Activated CD4-positive, alpha-beta T cell treated with anti-CD3 and anti-CD28 coated beads, Interleukin-2, amount 10 ng/mL, durations not matched to agents 7 days and 5 days (primary cell): ENCODE measurements around the gene SKIDA1. TPM values are rescaled to one million over a fixed set of nuclear protein-coding genes. Genes with fewer than 3 reads are reported as not detected.

ENCODE experiments used
- CTCF ChIA-PET: fragments of 350-600 bp; sonication (Branson Sonifier 250); formaldehyde crosslinking; loops from one replicate; lab custom pipeline; 2021; ENCODE audit warnings: antibody characterized with exemption; lab: Charles Lee
- POLR2A ChIA-PET: fragments of 350-600 bp; sonication (Branson Sonifier 250); formaldehyde crosslinking; loops from one replicate; lab custom pipeline; 2021; ENCODE audit warnings: antibody characterized with exemption; lab: Charles Lee
- DNase-seq: peaks from one replicate; pipeline ENCODE4 v3.0.0-alpha.2; 2020
- H3K27ac Mint-ChIP-seq: one replicate; pipeline ENCODE4 v1.8.0; 2021; ENCODE audit warnings: mild to moderate bottlenecking, moderate library complexity, mixed read lengths
- H3K27me3 Mint-ChIP-seq: one replicate; pipeline ENCODE4 v1.8.0; 2021; ENCODE audit warnings: mixed read lengths
- H3K36me3 Mint-ChIP-seq: one replicate; pipeline ENCODE4 v1.8.0; 2021; ENCODE audit warnings: low read depth, mixed read lengths
- H3K4me1 Mint-ChIP-seq: one replicate; pipeline ENCODE4 v1.8.0; 2021; ENCODE audit warnings: mixed read lengths
- H3K4me3 Mint-ChIP-seq: one replicate; pipeline ENCODE4 v1.8.0; 2021; ENCODE audit warnings: mild to moderate bottlenecking, moderate library complexity, mixed read lengths
- H3K9me3 Mint-ChIP-seq: one replicate; pipeline ENCODE4 v1.8.0; 2021; ENCODE audit warnings: mixed read lengths
- total RNA-seq, 2 experiments: library from RNA; stranded (reverse); gene quantifications; one replicate each; pipeline ENCODE4 v1.2.3, GENCODE V29; 2021

SKIDA1 gene
- total RNA-seq, 2 experiments from 2014 or later, result 0.12 to 0.33 TPM

DNA sequence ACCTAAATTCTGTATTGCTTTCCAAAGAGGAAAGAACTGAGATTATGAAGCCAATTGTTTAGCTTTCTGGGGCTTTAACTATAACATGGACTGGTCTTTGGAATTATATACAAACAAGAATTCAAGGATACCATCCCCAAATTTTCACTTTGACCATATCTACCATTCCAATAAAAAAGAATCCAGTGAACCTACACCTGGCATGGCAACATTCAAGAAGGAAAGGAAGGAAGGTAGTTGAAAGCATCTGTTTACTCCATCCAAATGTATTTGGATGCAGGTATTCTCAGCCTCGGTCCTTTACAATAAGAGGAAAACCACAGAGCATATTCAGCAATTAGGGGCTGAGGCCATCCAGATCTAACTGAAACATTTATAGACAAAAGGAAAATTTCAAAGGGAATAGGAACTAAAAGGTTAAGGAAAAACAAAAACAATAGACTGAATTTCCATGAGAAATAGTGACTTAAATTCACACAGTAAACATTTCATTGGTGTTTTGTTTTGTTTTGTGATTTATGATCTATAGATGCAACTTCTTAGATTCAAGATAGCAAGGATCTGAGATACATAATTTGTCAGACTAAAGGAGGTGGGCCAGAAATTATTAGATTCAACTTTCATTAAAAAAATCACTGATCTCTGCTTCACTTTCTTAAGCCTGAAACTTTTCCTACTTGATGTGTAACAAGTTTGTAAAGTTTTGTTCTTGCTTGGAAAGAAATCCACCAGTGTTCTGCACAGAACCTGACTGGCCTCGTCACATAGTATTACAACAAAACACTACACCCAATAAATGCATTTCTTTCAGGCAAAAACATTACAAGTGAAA lies 12.7 kb downstream of the SKIDA1 start:
- H3K36me3 Mint-ChIP-seq, result no peaks in the 10 kb centered on the region
- CTCF ChIA-PET, result no interaction called here
- peaks cover 66% of the 10 kb centered on the region for H3K27me3 Mint-ChIP-seq
- H3K4me3 Mint-ChIP-seq, result no peak overlapping the region
- no peak for DNase-seq
- H3K4me1 Mint-ChIP-seq, result peaks cover 12% of the 10 kb centered on the region
- H3K27ac Mint-ChIP-seq, result no peak overlapping the region
- no peaks in the 10 kb centered on the region for H3K9me3 Mint-ChIP-seq
- POLR2A ChIA-PET, result interaction anchor here (0.6 kb wide), 1 partner anchor 110 kb away, joined by 5 read pairs; no protein-coding TSS in a partner anchor

DNA sequence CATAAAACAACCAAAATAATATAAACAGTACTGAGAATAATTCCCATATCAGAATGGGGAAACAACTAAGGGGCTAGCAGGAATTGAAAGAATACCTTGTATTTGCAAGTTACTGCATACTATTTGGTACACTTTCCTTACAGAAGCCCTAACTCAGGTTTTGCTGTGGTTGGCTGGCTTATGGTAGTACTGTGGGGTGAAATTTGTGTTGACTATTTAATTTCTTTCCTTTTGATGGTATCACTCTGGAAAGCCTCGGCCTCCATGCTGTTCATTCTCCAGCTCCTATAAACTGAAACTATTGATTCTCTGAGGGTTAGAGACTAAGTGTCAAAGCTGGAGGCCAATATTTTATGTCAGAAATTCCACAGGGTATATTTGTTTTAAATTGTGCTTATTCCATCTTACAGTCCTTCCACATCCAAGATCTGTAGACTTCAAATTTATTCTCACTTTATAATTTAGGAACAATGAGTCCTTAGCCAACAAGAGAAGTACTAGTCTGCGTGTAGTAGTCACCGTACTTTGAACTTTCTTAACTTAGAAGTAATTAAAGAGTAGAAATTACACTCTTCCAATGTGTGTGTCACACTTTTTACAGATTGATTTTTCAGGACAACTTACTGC lies 13.4 kb downstream of the SKIDA1 start:
- CTCF ChIA-PET, result no interaction called here
- H3K9me3 Mint-ChIP-seq, result no peaks in the 10 kb centered on the region

DNA sequence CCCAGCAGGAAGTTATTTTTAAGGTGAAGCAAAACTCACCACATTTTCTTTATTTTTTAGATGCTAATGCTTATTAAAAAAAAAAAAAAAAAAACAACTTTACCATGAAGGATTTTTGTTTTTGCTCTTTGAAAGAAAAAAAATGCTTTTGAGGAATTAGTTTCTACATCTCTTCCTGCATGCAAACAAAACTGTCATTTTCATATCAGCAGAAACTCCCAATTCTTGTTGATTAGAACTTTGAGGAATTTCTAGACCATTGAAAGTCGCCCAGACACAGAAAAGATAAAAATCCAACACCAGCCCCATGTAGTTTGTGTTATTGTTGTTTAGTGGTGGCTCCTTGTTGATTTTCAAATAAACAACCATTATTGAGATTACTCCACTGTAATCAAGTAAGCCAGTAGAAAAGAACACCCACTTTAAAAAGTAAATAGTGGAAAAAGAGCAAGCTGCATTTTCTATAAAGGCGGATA lies 14.3 kb downstream of the SKIDA1 start:
- DNase-seq, result no peak
- CTCF ChIA-PET, result no interaction called here
- Mint-ChIP-seq H3K4me3 (no peak overlapping the region), H3K27ac (no peak overlapping the region), H3K36me3 (no peaks in the 10 kb centered on the region), H3K9me3 (no peaks in the 10 kb centered on the region), H3K27me3 (peaks cover 70% of the 10 kb centered on the region), H3K4me1 (peaks cover 7% of the 10 kb centered on the region)
- POLR2A ChIA-PET, result no interaction called here

More for the DNA sequence above, 13.4 kb downstream of the SKIDA1 start:
- peaks cover 7% of the 10 kb centered on the region for H3K4me1 Mint-ChIP-seq
- POLR2A ChIA-PET, result interaction anchor here (0.6 kb wide), 1 partner anchor 110 kb away, joined by 5 read pairs; no protein-coding TSS in a partner anchor
- DNase-seq, result no peak
- H3K27ac Mint-ChIP-seq, result no peak overlapping the region
- H3K27me3 Mint-ChIP-seq, result peaks cover 67% of the 10 kb centered on the region
- H3K4me3 Mint-ChIP-seq, result no peak overlapping the region
- no peaks in the 10 kb centered on the region for H3K36me3 Mint-ChIP-seq

DNA sequence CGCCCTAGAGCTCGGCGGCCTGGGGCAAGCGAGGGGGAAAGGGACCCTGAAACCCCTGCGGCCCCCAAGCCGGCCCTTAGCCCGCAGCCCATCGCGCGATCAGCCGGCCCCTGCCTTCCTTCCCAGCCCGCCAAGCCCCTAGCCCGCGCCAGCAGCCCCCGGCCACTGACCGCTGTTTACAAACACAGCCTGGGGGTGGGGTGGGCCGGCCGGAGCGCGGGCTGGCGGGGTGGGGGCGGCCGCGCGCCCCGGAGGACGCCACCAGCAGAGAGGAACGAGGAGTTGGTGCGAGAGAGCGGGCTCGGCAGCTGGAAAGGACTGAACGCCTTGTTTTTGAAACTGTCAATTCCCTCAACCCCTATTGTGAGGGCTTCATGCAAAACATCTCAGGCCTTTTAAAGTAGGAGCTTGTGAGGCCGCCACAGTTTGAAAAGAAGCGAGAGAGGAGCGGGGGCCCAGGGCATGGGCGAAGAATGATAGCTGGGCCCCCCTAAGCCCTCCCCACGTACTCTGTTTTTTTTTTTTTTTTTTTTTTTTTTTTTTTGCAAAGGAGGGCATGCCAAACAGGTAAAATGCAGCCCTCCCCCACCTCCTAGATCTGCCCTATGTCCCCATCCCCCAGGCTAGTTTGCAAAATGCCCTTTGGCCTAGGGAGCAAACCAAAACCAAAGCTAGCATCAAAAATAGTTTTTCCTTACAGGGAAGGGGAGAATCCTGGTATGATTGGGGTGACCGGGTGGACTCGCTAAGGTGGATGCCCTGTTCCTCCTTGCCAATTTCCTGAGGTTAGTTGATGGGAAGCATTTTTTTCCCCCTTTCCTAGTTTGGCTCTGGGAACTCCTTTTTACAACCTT lies 15.0 kb downstream of the SKIDA1 start:
- no peak for DNase-seq
- Mint-ChIP-seq H3K27me3 (peaks cover 69% of the 10 kb centered on the region), H3K4me1 (peaks cover under 1% of the 10 kb centered on the region), H3K4me3 (no peak overlapping the region), H3K9me3 (no peaks in the 10 kb centered on the region), H3K27ac (no peak overlapping the region), H3K36me3 (no peaks in the 10 kb centered on the region)
- ChIA-PET POLR2A (interaction anchor here (0.5 kb wide), 1 partner anchor 17 kb away, joined by 5 read pairs; no protein-coding TSS in a partner anchor), CTCF (interaction anchor here (0.6 to 1.1 kb wide), 2 partner anchors 47 to 1197 kb away, joined by 3 read pairs; no protein-coding TSS in a partner anchor)

DNA sequence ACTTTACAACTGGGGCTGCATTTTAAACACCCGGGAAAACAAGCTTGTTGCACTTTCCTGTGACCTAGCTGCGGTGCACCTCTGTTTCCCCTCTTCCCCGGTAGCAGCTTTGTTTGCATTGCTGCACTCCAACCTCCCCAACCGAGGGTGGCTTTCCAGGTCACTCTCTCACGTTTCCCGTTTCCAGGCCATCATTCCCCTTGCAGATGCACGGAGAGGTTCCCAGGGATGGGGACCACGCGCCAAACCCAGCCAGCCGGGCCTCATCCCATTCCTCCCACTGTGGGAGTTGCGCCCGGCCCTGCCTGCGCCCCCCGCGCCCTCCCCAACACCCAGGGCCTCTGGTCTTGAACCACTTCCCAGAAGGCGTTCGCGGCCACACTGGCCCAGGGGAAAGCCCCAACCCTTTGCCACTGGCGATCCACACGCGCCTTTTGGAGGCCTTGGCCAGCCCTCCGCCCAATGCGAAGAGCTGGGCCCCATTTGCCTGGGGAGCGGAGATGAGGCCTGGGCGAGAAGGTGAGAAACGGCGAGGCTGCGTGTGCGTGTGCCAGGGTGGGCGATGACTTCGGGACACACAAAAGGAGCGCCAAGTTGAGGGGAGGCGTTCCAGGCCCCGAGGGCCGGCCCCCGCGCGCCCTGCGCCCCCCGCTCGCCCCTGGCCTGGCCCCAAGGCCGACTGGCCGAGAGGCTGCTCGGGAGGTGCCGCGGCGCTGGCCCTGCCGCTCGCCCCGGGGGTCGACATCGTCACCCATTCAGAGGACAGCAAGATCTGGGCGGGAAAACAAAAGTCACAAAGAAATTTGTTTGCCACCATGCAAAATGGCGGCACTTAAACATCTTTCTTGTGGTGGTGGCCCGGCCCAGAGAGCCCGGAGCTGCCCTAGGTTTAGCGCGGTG lies 15.9 kb downstream of the SKIDA1 start:
- POLR2A ChIA-PET, result no interaction called here
- no peaks in the 10 kb centered on the region for H3K9me3 Mint-ChIP-seq

DNA sequence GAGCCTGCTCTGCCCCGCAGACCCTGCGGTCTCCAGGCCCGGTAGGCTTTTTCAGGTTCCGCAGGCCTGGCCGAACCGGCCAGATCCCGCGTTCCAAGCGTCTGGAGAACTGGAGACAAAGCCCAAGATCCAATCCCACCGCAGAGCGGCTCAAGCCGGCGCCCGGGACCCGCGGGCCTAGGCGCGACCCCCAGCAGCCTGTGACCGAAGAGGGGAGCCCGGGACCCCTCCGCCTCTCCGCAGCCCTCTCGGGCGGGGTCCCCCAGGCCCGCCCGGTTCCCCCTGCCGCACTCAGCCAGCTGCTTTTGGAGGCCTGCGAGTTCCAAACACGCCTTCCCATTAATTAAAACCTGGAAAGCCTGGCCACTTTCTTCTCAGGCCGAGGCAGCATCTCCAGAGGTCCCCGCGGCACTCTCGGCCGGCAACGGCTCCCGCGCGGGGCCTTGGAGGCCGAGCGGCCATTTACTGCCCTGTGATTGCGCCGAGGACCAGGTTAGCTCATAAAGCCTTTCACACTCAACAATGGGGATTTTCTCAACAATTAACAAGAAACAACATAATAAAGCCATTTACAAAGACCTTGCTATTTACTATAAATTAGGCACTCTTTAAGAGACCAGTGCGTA lies 16.7 kb downstream of the SKIDA1 start:
- no peak for DNase-seq
- Mint-ChIP-seq H3K36me3 (no peaks in the 10 kb centered on the region), H3K9me3 (no peaks in the 10 kb centered on the region), H3K4me1 (no peaks in the 10 kb centered on the region), H3K27ac (no peak overlapping the region), H3K27me3 (peaks cover 65% of the 10 kb centered on the region), H3K4me3 (no peak overlapping the region)
- ChIA-PET CTCF (interaction anchor here (1.1 to 3.5 kb wide), 2 partner anchors 9 to 13 kb away, joined by 3 to 11 read pairs; no protein-coding TSS in a partner anchor), POLR2A (no interaction called here)

More for the DNA sequence above, 15.9 kb downstream of the SKIDA1 start:
- CTCF ChIA-PET, result interaction anchor here (0.6 to 1.1 kb wide), 2 partner anchors 48 to 1198 kb away, joined by 3 read pairs; no protein-coding TSS in a partner anchor
- DNase-seq, result no peak
- Mint-ChIP-seq H3K27ac (no peak overlapping the region), H3K4me1 (no peaks in the 10 kb centered on the region), H3K4me3 (no peak overlapping the region), H3K36me3 (no peaks in the 10 kb centered on the region), H3K27me3 (peaks cover 65% of the 10 kb centered on the region)

DNA sequence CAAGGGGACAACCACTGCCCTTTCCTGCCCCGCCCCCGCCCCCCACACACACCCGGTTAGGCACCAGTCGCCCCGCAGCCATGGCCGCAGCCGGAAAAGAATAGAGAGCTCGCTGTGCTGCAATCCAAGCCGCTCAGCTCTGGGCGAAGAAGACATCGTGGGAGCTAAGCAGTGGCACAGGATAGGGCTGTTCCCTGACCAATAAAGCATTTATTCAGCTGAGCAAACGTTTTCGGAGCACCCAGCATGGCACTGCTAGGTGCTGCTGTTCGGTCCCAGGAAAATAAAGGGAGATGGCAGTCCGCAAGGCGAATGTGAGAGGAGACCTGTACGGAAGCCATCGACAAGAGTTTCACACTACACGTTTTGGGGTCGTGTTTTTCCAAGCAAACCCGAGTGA lies 18.3 kb downstream of the SKIDA1 start:
- CTCF ChIA-PET, result interaction anchor here (3.5 kb wide), 1 partner anchor 11 kb away, joined by 11 read pairs; no protein-coding TSS in a partner anchor
- Mint-ChIP-seq H3K4me1 (no peaks in the 10 kb centered on the region), H3K27ac (no peak overlapping the region), H3K4me3 (no peak overlapping the region), H3K36me3 (no peaks in the 10 kb centered on the region), H3K9me3 (no peaks in the 10 kb centered on the region), H3K27me3 (peaks cover 63% of the 10 kb centered on the region)
- POLR2A ChIA-PET, result no interaction called here
- DNase-seq, result no peak

DNA sequence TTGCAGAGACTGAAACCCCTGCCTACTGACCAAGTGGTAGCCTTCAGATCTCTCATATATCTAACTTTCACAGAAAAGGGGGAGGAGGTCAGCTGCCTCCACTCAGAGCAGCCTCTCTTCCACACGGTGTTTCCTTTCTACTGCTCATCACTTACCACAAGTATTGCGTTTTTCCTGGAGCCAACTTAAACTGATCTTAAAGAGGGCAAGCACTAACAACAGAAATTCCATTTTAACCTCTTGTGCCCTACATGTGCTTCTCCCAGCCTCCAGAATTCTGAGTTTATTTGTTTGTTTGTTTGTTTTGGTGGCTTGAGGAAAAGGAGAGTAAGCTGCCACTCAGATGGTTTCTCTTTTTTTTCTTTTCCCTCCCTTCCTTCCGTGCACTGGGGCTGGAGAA lies 19.1 kb downstream of the SKIDA1 start:
- ChIA-PET CTCF (interaction anchor here (3.5 kb wide), 1 partner anchor 10 kb away, joined by 11 read pairs; no protein-coding TSS in a partner anchor), POLR2A (no interaction called here)
- H3K27me3 Mint-ChIP-seq, result peaks cover 64% of the 10 kb centered on the region
- no peaks in the 10 kb centered on the region for H3K36me3 Mint-ChIP-seq
- DNase-seq, result no peak
- no peaks in the 10 kb centered on the region for H3K4me1 Mint-ChIP-seq
- H3K9me3 Mint-ChIP-seq, result no peaks in the 10 kb centered on the region
- H3K27ac Mint-ChIP-seq, result no peak overlapping the region
- no peak overlapping the region for H3K4me3 Mint-ChIP-seq

DNA sequence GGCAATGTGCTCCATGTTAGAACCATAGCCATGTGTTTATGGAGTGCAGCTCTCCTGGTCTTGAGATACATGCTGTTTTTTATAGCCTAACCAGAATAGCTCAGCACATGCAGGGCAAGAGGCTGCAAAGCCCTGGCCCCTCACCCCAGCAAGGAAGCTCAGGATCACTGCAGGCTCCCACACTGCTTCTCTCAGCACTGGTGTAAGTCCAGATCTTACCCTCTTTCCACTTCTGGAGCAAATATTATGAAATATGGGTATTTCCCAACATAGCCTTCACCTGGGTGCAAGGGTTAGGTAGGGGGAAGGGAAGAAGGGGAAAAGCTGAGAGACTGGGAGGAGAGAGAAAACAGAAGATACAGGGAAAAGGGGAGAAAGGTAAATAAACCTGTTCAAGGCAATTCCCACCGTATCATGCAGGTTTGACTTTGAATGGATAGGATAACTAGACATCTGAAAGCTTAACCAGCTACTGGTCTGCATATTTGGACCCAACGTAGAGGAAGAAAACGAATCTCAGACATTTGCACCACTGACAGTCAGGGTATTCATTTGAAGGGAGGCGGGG lies 19.7 kb downstream of the SKIDA1 start:
- POLR2A ChIA-PET, result no interaction called here
- Mint-ChIP-seq H3K27ac (no peak overlapping the region), H3K36me3 (no peaks in the 10 kb centered on the region), H3K4me1 (no peaks in the 10 kb centered on the region), H3K4me3 (no peak overlapping the region), H3K9me3 (no peaks in the 10 kb centered on the region), H3K27me3 (peaks cover 66% of the 10 kb centered on the region)
- CTCF ChIA-PET, result interaction anchor here (3.5 kb wide), 1 partner anchor 10 kb away, joined by 11 read pairs; no protein-coding TSS in a partner anchor
- DNase-seq, result no peak

DNA sequence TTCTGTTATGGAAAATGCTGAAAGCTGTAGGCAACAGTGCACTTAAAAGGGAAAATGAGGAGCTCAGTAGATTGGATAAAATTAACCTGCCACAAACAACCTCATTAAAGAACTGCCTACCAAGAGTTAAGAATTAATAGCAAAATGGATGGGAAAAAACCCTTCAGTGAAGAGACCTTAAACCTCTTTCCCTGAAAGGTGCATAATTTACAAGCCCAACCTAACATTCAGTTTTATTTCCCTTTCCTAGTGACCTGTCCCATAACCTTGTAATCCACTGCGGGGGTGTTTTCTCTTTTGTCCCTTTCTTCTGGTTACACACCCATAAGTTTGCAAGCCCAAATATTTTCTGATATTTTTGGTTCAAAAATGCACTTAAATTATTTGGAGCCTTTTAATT lies 21.9 kb downstream of the SKIDA1 start:
- peaks cover 6% of the 10 kb centered on the region for H3K4me1 Mint-ChIP-seq
- peaks cover 77% of the 10 kb centered on the region for H3K27me3 Mint-ChIP-seq
- no peaks in the 10 kb centered on the region for H3K9me3 Mint-ChIP-seq
- ChIA-PET POLR2A (no interaction called here), CTCF (no interaction called here)
- H3K4me3 Mint-ChIP-seq, result no peak overlapping the region
- H3K36me3 Mint-ChIP-seq, result no peaks in the 10 kb centered on the region
- H3K27ac Mint-ChIP-seq, result no peak overlapping the region
- no peak for DNase-seq

DNA sequence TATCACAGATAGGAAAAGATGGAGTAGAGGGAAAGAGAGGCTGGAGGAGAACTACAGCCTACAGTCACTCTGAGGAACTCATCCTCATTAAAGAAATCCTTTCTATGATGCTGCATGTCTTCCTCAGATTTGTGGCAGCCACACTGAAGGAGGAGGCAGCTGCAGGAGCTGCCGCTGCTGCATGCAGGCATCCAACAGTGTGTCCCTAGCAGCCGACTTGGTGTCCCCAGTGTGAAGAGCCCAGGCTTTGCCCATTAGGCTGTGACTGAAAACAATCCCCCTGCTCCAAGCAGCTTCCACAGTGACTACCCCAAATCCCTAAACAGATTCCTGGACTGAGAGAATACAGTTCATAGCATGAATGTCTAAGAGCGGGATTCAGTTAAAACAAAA lies 23.1 kb downstream of the SKIDA1 start:
- CTCF ChIA-PET, result interaction anchor here (0.6 kb wide), 1 partner anchor 59 kb away, joined by 3 read pairs; no protein-coding TSS in a partner anchor
- Mint-ChIP-seq H3K9me3 (no peaks in the 10 kb centered on the region), H3K4me3 (no peak overlapping the region), H3K4me1 (peaks cover 14% of the 10 kb centered on the region), H3K27ac (no peak overlapping the region), H3K36me3 (no peaks in the 10 kb centered on the region), H3K27me3 (peaks cover 84% of the 10 kb centered on the region)
- DNase-seq, result no peak
- POLR2A ChIA-PET, result no interaction called here
